HG03095 (cell line): ENCODE data around the gene DNAH12.
"Not testable (repeated sequence)": the region's sequence is repeated elsewhere in the genome, so short reads cannot be mapped to it uniquely, and the experiment has no call there.

Experiments used
- ATAC-seq: cut with Tn5 transposase; IDR thresholded peaks from one replicate; pipeline ENCODE4 v1.9.1; 2021; ENCODE audit warnings: moderate library complexity; ENCODE audit not compliant: unreplicated experiment

DNAH12 gene

DNA sequence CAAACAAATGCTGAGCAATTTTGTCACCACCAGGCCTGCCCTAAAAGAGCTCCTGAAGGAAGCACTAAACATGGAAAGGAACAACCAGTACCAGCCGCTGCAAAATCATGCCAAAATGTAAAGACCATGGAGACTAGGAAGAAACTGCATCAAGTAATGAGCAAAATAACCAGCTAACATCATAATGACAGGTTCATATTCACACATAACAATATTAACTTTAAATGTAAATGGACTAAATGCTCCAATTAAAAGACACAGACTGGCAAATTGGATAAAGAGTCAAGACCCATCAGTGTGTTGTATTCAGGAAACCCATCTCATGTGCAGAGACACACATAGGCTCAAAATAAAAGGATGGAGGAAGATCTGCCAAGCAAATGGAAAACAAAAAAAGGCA lies 217.6 kb downstream of the DNAH12 start:
- not testable (repeated sequence) for ATAC-seq

DNA sequence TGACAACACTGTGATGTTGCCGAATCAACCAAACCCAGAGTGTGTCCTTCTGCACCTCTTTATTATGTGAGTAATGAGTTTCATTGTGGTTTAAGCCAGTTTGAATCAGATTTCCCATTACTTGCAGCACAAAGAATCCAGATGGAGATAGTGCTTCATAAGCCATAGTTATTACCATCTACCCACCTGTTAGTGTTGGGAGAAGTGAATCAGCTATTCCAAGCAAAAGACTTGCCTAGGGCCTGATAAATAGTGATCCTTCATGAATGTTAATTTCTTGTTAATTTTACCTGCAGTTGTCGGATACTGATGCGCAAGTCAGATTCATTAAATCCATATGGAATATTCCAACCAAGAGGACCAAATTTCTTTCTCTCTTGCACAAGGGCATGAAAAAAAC lies 229.9 kb downstream of the DNAH12 start:
- ATAC-seq, result no peak

DNA sequence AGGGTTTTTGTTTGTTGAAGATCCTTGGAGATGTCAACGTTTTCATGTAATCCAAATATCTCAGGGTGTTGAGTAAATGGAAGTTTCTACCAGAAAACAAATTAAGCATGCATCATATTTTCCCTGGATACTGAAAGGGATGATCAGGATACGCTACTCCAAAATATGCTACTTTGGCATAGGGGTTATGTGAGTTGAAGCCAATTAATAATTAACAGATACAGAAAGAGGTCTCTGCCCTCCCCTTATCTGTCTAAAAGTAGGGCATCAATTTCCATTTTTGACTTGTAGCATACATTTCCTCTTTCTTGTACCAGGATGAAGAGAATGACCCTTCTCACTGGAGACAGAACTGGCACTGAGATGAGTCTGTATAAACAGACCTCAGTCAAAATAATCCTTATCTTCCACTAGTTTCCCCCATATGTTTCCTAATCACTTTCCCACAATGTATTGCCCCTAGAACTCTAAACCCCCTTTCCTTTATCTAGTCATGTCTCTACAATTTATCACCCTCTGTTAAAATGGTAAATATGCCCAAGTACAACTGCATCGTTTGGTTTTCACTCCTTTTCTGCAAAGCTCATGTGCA lies 234.3 kb downstream of the DNAH12 start:
- no peak for ATAC-seq

DNA sequence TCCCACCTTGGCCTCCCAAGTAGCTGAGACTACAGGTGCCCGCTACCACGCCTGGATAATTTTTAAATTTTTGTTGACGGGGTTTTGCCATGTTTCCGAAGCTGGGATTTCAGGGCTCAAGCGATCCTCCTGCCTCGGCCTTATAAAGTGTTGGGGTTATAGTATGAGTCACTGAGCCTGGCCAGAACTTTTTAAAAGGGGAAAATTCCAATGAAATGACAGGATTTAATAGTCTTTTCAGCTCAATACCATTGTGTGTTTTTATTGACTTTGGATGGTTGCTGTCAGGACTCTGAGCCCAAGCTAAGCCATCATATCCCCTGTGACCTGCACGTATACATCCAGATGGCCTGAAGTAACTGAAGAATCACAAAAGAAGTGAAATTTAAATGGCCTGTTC lies 240.6 kb downstream of the DNAH12 start:
- not testable (repeated sequence) for ATAC-seq

DNA sequence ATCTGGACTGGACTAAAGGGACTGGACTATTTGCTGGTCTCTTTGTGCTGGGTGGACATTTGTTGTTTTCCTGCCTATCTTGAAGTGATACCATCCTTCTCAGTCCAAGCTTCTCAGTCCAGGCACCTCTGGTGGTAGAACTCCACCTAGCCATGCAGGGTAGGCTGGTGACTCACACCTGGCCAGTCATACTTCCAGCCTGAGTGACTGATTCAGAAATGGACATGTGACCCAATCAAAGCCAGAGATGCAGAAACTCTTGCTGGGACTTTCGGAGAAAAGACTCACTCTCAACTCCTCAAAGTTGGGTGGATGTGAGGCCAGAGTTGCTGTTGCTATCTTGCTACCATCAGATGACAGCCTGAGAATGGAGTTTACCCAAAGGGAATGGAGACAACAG lies 246.1 kb downstream of the DNAH12 start:
- no peak for ATAC-seq

DNA sequence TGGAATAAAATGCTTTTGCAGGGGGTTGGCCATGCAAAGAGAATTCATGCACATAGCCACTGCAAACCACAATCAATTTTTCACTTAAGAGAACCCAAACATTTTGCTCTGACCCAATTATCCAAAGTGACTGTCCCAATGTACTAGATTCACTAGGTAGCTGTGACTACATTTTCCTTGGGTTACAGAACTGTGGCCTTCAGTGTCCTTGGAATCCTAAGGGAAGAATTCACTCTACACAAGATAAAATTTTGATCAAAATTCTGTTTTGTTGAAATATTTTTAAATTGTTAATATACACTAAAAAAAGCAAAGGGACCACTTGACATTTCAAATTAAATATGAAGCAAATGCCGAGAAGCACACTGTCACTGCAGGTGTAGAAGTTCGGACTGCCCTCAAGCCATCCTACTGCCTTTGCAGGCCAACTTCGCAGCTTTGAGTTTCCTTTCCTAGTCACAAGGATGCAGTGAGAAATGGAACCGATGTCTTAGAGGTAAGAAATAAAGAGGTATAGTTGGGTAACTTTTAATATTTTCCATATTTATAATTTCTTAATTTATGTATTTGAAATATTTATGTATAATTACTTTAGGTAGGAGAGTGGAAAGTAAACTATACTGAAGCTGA lies 251.1 kb downstream of the DNAH12 start:
- no peak for ATAC-seq

DNA sequence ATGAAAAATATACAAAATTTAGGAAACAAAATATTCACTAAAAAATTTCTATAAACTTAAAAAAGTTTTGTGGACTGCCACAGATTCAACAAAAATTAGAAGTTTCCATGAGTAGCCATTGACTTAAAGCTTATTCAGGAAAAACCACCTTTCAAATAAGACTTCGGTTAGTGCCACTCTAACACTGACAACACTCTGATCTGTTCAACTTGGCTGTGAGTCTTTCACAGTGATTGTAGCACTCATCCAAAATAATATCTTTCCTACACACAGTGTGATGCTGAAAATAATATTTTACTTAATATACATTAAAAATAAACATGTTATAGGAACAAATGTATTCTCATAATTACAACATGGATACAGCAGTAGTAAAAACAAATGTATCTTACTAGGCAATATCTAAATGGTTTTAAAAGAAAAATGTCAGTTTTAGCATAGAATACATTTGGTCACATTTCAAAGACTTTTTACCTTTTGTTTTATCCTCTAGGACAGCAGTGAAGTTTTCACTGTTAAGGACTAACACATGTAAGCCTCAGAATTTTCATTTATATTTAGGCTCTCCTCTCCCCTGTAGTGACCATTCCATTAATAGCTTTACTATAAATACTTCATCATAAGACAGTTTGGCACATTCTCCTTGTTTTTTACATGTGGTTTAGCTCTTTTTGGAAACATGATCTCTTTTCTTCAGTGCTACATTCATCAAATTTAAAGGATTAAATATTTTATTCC lies 251.8 kb downstream of the DNAH12 start, which contains the start of gene ASB14:
ASB14 (minus strand) TSS at position 527 of the 738 bp plus-strand sequence. CDS start 652 bp downstream, outside the sequence.
- no peak for ATAC-seq

DNA sequence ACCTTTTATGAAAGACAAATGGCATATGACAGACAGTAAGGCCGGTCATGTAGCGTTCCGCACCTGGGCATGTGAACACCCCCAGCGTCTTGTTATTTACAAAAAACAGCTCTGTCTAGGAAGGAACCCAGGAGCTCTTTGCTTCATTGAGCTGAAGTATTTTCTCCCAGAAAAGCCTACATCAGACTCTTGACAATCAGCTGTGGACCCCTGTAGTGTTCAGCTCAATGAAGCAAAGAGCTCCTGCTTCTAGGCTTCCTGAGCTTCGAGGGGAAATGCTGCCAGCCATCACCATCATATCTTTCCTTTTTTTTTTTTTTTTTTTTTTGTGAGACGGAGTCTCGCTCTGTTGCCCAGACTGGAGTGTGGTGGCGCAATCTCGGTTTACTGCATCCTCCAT lies 255.7 kb downstream of the DNAH12 start:
- no peak for ATAC-seq

DNA sequence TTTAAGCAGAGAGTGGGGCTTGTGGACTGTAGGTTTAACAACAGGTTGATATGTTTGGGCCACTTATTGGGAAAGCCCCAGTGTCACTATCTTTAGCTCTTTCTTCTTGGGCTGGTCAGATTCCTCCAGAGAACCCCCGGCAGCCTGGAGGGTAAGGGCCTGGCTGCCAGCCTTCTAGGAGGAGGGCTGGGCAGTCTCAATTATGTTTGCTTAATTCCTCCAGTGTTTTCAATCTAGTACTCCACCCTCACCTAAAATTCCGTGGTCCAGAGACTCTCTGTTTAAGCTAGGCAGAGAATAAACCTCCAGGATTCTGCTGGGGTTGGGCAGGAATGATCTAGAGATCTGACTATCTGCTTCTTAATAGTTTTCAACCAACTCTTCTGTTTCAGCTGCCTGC lies 256.9 kb downstream of the DNAH12 start:
- ATAC-seq, result no peak

DNA sequence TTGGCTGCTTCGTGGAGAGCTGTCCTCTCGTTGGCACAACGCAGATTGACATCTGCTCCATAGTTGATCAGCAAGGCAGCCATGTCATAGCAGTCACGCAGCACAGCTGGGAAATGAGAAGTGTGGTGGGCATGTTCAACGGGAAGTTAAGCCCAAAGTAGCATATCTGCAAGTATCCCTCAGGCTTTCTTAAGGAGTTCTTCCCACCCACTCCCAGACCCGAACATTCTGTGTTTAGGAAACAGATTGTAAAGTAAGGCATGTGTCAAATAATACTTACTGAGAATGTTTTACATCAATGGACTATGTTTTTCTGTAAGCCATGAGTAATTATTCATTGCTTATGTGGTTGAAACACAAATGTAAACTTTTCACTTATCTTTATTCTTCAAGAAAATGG lies 260.8 kb downstream of the DNAH12 start:
- no peak for ATAC-seq

DNA sequence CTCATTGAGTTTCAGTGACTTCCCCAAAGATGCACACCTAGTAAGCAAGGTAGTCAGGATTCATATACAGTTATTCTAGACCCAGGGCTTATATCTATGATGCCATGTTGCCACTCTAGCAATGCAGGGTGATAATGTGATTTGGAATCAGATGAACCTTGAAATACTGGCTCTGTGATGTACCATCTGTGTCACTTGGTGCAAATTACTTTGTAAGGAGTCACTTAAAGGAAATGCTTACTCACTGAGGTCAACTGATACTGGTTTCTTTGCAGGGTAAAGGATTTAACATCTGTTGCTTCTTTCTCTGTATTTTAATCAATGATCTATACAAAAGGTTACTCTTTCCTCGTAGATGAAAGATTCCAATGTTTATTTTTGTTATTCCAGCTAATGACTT lies 262.4 kb downstream of the DNAH12 start:
- no peak for ATAC-seq

DNA sequence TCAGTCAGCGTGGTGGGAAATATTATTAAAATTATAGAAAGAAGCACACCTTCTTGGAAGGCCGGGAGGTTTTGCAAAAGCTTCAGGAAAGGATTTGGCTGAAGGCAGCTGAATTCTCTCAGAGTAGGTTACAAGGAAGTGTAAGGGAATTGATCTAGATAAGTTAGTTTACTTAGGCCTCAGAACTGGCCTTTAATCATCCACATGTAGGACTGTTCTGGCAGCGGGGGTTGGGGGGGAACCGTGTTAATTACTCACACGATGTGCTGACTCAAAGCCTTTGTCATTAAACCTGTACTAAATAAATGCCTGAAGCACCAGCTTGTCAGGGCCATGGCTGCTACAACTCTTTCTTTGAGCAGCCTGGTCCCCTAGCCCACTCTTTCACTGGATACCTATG lies 264.5 kb downstream of the DNAH12 start:
- no peak for ATAC-seq

DNA sequence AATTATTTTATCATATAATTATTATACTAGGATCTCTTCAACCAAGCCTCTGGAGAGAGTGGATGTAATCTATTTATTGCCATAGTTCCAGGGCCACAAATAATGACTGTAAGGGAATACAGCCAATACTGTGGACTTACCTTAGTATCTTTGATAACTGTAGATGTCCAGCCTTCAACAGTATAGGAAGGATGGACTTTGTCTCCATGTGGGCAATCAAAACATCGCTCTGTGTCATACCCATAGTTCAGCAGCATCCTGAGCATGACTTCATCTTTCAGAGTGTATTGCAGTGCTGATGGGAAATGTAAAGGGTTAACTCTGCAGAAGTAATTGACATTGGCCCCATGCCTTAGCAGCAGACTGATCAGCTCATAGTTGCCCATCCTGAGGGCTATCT lies 265.9 kb downstream of the DNAH12 start:
- no peak for ATAC-seq

DNA sequence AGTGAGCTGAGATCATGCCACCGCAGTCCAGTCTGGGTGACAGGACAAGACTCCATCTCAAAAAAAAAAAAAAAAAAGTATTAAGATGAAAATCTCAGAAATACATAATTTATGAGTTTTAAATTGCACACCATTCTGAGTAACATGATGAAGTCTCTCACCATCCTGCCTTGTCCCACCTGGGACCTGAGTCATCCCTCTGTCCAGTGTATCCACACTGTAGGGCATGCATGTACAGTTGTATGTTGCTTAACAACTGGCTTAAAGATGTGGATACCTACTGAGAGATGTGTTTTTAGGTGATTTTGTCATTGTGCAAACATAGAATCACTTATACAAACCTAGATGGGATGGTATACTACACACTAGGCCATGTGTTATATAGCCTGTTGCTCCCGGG lies 268.8 kb downstream of the DNAH12 start:
- ATAC-seq, result no peak

DNA sequence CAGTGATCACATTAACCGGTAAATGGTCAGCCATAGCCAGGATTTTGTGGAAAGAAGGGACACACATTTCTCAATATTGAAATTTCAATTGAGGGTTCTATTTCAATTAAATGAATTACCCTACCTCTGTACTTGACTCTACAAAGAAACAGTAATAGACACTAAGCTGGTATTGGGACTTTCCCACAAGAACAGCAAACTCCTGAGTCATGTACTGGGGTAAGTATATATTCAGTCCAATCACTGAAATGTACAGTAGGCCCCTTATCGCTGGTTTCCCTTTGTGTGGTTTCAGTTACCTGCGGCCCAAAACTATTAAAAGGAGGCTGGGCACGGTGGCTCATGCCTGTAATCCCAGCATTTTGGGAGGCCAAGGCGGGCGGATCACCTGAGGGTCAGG lies 269.3 kb downstream of the DNAH12 start:
- no peak for ATAC-seq

DNA sequence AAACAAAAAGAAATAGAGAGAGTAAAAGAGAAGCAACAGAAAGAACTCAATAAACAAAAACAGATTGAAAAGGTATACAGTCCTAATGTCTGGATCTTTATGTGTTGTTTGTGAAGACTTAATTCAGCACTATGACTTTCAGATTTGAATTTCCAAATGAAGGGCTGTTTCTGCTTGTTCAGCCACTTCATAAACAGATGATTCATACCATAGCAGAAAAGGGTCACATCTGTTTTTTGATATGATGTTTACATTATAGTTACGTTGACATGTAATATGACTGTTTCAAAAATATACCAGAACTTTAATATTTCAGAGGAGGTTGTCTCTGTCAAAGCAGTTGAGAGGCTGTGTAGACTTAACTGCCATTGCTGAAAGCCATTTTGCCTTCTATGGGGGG lies 275.7 kb downstream of the DNAH12 start:
- ATAC-seq, result no peak

DNA sequence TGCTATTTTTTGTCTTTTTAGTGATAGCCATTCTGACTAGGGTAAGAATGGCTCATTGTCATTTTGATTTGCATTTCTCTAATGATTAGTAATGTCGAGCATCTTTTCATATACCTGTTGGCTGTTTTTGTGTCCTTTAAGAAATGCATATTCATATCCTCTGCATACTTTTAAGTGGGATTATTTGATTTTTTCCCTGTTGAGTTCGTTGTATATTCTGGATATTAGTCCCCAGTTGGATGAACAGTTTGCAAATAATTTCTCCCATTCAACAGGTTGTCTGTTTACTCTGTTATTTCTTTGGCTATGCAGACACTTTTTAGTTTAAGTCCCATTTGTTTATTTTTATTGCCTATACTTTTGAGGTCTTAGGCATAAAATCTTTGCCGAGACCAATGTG lies 282.2 kb downstream of the DNAH12 start:
- ATAC-seq, result no peak

DNA sequence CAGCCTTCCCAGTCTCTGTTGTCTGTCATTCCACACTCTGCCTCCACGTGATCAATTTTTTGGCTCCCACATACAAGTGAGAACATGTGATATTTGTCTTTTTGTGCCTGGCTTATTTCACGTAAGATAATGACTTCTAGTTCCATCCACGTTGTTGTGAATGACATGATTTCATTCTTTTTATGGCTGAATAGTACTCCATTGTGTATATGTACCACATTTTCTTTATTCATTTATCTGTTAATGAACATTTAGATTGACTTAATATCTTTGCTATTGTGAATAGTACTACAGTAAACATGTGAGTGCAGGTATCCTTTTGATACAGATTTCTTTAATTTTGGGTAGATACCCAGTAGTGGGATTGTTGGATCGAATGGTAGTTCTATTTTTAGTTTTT lies 283.0 kb downstream of the DNAH12 start:
- no peak for ATAC-seq

DNA sequence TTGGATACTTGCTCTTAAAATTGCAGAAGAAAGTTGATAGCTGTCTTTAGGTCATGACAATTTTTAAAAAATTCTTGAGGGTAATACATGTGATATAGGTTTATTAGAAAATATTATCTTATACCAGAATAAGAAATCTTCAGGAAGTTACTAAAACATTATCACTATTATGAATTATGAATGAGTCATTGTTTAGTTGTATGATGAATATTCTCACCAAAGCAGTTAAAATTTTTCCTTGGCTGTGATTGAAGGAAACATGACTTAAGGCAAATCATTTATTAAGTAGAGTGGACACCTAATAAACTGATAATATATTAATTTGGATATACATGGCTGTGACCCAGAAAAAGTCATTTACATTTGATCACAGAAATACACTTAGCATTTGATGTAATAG lies 286.5 kb downstream of the DNAH12 start:
- ATAC-seq, result no peak

DNA sequence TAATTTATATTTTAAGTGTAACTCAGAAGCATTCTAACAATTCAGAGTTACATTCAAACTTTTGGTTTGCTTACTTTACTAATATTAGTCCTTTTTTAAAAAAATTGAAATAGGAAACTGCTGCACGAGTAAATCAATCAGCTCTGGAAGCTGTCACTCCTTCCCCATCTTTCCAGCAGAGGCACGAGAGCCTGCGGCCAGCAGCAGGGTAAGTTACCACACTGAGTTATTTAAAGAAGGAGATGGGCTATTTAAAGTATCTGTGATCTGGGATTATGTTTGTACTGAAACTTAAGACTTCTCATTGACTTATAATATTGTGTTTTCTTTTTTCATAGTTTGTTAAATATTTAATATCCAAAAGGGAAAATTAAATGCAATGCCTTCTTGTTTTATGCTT lies 287.3 kb downstream of the DNAH12 start:
- no peak for ATAC-seq

DNA sequence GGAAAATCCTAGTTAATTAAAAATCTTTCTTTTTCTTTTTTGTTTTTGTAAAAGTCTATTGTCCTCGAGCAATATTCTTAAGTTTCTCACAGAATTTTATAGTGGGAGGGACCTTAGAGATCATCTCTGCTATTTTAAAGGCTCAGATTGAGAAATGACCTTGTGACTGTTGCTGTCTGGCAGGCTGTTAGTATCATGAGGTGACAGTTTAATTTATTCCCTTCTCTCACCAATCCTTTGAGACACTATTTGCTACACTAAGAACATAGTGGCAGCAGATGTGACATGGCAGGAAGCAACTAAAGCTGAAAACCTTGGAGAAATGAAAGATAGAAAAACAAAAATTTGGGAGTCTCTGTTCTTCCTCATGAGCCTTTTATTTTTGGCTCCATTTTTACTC lies 291.7 kb downstream of the DNAH12 start:
- ATAC-seq, result no peak

DNA sequence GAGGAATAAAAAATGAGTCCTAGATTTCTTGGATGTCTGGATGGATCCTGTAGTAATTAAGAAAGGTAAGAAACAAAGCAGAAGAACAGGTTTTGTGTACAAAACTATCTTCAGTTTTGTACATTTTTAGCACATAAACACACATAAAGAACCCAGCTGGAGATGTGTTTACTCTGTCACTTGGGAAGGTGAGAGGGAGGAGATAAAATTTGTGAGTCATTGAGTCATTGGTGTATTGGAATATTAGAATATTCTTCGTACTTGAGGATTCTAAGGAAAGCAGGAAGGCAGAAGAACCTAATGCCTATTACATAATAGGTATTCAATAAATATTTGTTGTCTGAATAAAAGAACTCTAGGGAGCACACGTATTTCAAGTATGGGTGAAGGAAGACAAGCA lies 299.2 kb downstream of the DNAH12 start:
- ATAC-seq, result no peak
